Measurements from ENCODE around the gene PRRC2B. TPM values are rescaled to one million over a fixed set of nuclear protein-coding genes. Genes with fewer than 3 reads are reported as not detected.

The PRRC2B gene
- total RNA-seq, 6 experiments from 2014 or later, result 53.7 to 82.6 (median 57.3) TPM

DNA sequence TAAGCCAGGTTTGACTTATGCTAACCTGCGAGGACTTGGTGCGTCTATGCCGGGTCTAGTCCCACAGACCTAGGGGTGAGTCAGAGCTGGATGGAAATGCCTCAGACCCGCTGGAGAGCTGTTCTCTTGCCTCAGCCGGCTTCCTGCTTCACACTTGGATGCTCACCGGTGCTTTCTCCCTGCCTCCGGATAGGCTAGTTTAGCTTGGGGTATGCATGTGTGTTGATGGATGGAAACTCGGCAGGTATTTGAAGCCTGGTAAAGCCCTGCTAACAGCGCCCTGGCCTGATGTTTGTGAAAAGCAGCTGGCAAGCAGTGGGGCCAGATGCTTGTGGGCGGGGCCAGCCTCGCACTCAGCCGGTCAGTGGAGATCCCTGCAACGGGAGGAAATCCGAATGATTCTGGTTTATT, 29.3 kb downstream of the PRRC2B start:
- Histone ChIP-seq H3K27ac (peak overlapping the region; percentile 25 to 70 (median 42)), H3K27me3 (no peaks in the 10 kb centered on the region), H3K4me3 (peak overlapping the region in 1 of 3 donors; percentile 9), H3K9me3 (no peaks in the 10 kb centered on the region), H3K4me1 (peaks cover 2 to 60% (median 33%) of the 10 kb centered on the region in 4 donors), H3K36me3 (no peaks in the 10 kb centered on the region)
- DNase-seq (peak; percentile 62 to 76 (median 73)), ATAC-seq (peak; percentile 50 to 71 (median 67))
- 16% methylated on average over 9 of the region's 14 CpGs for WGBS (ENCODE audit: insufficient coverage, low coverage, low lambda C conversion rate, missing lambda C conversion rate)
- intact Hi-C loops (cut with DNase I), result no loop called here
- TF ChIP-seq CTCF (IDR thresholded peaks at IDR 0.05), result no peak
- TF ChIP-seq POLR2A (IDR thresholded peaks at IDR 0.05), result no peak

- Histone ChIP-seq H3K4me1 (peaks cover 2 to 32% (median 15%) of the 10 kb centered on the region in 4 donors), H3K4me3 (no peak overlapping the region), H3K27me3 (no peaks in the 10 kb centered on the region), H3K27ac (no peak overlapping the region), H3K9me3 (no peaks in the 10 kb centered on the region), H3K36me3 (no peaks in the 10 kb centered on the region)
- intact Hi-C loops (cut with DNase I), result no loop called here
- TF ChIP-seq POLR2A (IDR thresholded peaks at IDR 0.05), result no peak
- TF ChIP-seq CTCF (IDR thresholded peaks at IDR 0.05), result peak in 2 of 4 donors; percentile 7 to 27
- ATAC-seq (peak in 3 of 4 donors; percentile 51 to 60 (median 54)), DNase-seq (peak in 2 of 3 donors; percentile 73 to 76)
- WGBS (ENCODE audit: insufficient coverage, low coverage, low lambda C conversion rate, missing lambda C conversion rate), result 49% methylated on average over 2 of the region's 3 CpGs
These were observed 32.7 kb downstream of the PRRC2B start for GRCh38 chr9:131426545-131426944.

GRCh38 chr9:131429121-131430012, 35.5 kb downstream of the PRRC2B start:
- ATAC-seq, result no peak
- H3K36me3 ChIP-seq, result peaks cover 0 to 26% (median 10%) of the 10 kb centered on the region in 4 donors
- TF ChIP-seq POLR2A (IDR thresholded peaks at IDR 0.05), result no peak
- TF ChIP-seq CTCF (IDR thresholded peaks at IDR 0.05), result no peak

GRCh38 chr9:131432050-131432449, 38.2 kb downstream of the PRRC2B start:
- TF ChIP-seq CTCF (IDR thresholded peaks at IDR 0.05), result no peak
- no peak for TF ChIP-seq POLR2A (IDR thresholded peaks at IDR 0.05)
- H3K4me1 ChIP-seq, result no peaks in the 10 kb centered on the region
- ATAC-seq (no peak), DNase-seq (no peak)
- H3K4me3 ChIP-seq, result no peak overlapping the region
- H3K27ac ChIP-seq, result no peak overlapping the region
- intact Hi-C loops (cut with DNase I), result no loop called here
- H3K9me3 ChIP-seq, result no peaks in the 10 kb centered on the region
- no peaks in the 10 kb centered on the region for H3K27me3 ChIP-seq
- H3K36me3 ChIP-seq, result peaks cover 0 to 43% (median 18%) of the 10 kb centered on the region in 4 donors
- 97% methylated on average over 4 of the region's 4 CpGs for WGBS (ENCODE audit: insufficient coverage, low coverage, low lambda C conversion rate, missing lambda C conversion rate)

More at GRCh38 chr9:131429121-131430012, 35.5 kb downstream of the PRRC2B start:
- H3K27ac ChIP-seq, result no peak overlapping the region
- no peak overlapping the region for H3K4me3 ChIP-seq
- WGBS (ENCODE audit: insufficient coverage, low coverage, low lambda C conversion rate, missing lambda C conversion rate), result 79% methylated on average over 6 of the region's 10 CpGs
- peaks cover 0 to 6% (median 1%) of the 10 kb centered on the region in 4 donors for H3K4me1 ChIP-seq
- DNase-seq, result no peak
- no peaks in the 10 kb centered on the region for H3K9me3 ChIP-seq
- no peaks in the 10 kb centered on the region for H3K27me3 ChIP-seq
- intact Hi-C loops (cut with DNase I), result no loop called here

Data from right lobe of liver (tissue), 6 donors.